Left ventricle myocardium superior (tissue), 1 donor: ENCODE measurements around the gene DAZAP1. TPM values are rescaled to one million over a fixed set of nuclear protein-coding genes. Genes with fewer than 3 reads are reported as not detected.

Experiments used
- ATAC-seq: fragments of 200-7000 bp; cut with Tn5 transposase; one replicate; pipeline ENCODE4 v1.9.1; 2020; ENCODE audit warnings: mild to moderate bottlenecking, moderate library complexity
- DNase-seq: peaks from one replicate; pipeline ENCODE4 v3.0.0-alpha.2; 2020
- intact Hi-C: fragments of 100-400 bp; cut with micrococcal nuclease; formaldehyde crosslinking; loops from one replicate; pipeline ENCODE4 v1.11.0; 2022
- total RNA-seq: library from RNA; stranded (reverse); fragmentation: NEBNext Ultra II Directional; extraction: Animal tissue kit (Norgen Biotek cat#: 25700); gene quantifications from one replicate; pipeline ENCODE4 v1.2.1, GENCODE V29; 2021
- donor health status: DM: no; HTN: yes; CAD: no; lungs with severe emphysema.

The DAZAP1 gene
- total RNA-seq, 1 donor from 2014 or later = 96.7 TPM

GRCh38 chr19:1389033-1389940 is 18.1 kb upstream of the DAZAP1 start:
- intact Hi-C loops = no loop called here

GRCh38 chr19:1390890-1391423 is 16.4 kb upstream of the DAZAP1 start:
- ATAC-seq (no peak), DNase-seq (no peak)
- intact Hi-C loops = no loop called here

More at GRCh38 chr19:1389033-1389940, 18.1 kb upstream of the DAZAP1 start:
- no peak for ATAC-seq
- DNase-seq = no peak

- DNase-seq (no peak), ATAC-seq (no peak)
- intact Hi-C loops = no loop called here
Measured at GRCh38 chr19:1392407-1392806, 15.0 kb upstream of the DAZAP1 start.

GRCh38 chr19:1392939-1393530 is 14.4 kb upstream of the DAZAP1 start:
- ATAC-seq (no peak), DNase-seq (no peak)
- intact Hi-C loops = no loop called here

- no peak for ATAC-seq
- intact Hi-C loops = no loop called here
- no peak for DNase-seq
Measured at GRCh38 chr19:1393841-1394240, 13.5 kb upstream of the DAZAP1 start.

- no peak for DNase-seq
- intact Hi-C loops = no loop called here
- ATAC-seq = peak; percentile 8
Measured at GRCh38 chr19:1394252-1395193, 12.9 kb upstream of the DAZAP1 start.

GRCh38 chr19:1395194-1396018 is 12.0 kb upstream of the DAZAP1 start:
- peak; percentile 21 for ATAC-seq
- peak; percentile 54 for DNase-seq
- intact Hi-C loops = no loop called here

- ATAC-seq (peak; percentile 15), DNase-seq (peak; percentile 51)
- intact Hi-C loops = no loop called here
Measured at GRCh38 chr19:1396019-1396767, 11.2 kb upstream of the DAZAP1 start.

- DNase-seq = no peak
- intact Hi-C loops = no loop called here
- no peak for ATAC-seq
Measured at GRCh38 chr19:1396768-1397679, 10.4 kb upstream of the DAZAP1 start.

GRCh38 chr19:1397838-1398237 is 9.5 kb upstream of the DAZAP1 start:
- intact Hi-C loops = no loop called here
- no peak for ATAC-seq
- no peak for DNase-seq

- intact Hi-C loops = no loop called here
- ATAC-seq (no peak), DNase-seq (no peak)
Measured at GRCh38 chr19:1399079-1399478, 8.3 kb upstream of the DAZAP1 start.

- intact Hi-C loops = no loop called here
- ATAC-seq (no peak), DNase-seq (no peak)
Measured at GRCh38 chr19:1399745-1400144, 7.6 kb upstream of the DAZAP1 start.

- peak; percentile 81 for DNase-seq
Measured at GRCh38 chr19:1400281-1401137, 6.9 kb upstream of the DAZAP1 start.

GRCh38 chr19:1401138-1401888 is 6.1 kb upstream of the DAZAP1 start, which contains the start of gene GAMT:
TSS of gene GAMT (minus strand) at chr19:1401542. CDS start at chr19:1401476, 66 bp downstream.
- intact Hi-C loops = no loop called here
- ATAC-seq (peak; percentile 79), DNase-seq (peak; percentile 82)

More at GRCh38 chr19:1400281-1401137, 6.9 kb upstream of the DAZAP1 start:
- intact Hi-C loops = no loop called here
- ATAC-seq = peak; percentile 80

- DNase-seq = no peak
- intact Hi-C loops = no loop called here
- ATAC-seq = no peak
Measured at GRCh38 chr19:1401889-1402217, 5.5 kb upstream of the DAZAP1 start.
